ENCODE measurements around the gene SORBS2.

- TF ChIP-seq CTCF (IDR thresholded peaks at IDR 0.05): no peak
- TF ChIP-seq ZFX (IDR thresholded peaks at IDR 0.05; ENCODE audit: borderline replicate concordance): no peak
Observed at GRCh38 chr4:185677637-185678314, 134.2 kb downstream of the SORBS2 start.
